Measurements from ENCODE around the gene TOP3A. TPM values are rescaled to one million over a fixed set of nuclear protein-coding genes. Genes with fewer than 3 reads are reported as not detected.

Gene TOP3A
- total RNA-seq, 3 donors from 2014 or later (not counting 1 experiment from before 2014, with no cell fraction given), result 38.1 to 59.7 (median 53.2) TPM

GRCh38 chr17:18318771-18319450 lies 4.1 kb upstream of the TOP3A start:
- ATAC-seq, result no peak
- no peak for TF ChIP-seq CTCF (IDR thresholded peaks at IDR 0.05)
- no peak overlapping the region for H3K4me3 Mint-ChIP-seq
- no peak for DNase-seq
- Histone ChIP-seq H3K4me3 (ENCODE audit: low read length) (no peak overlapping the region), H3K27me3 (ENCODE audit: control insufficient read depth, insufficient read depth, low read length) (no peaks in the 10 kb centered on the region), H3K27ac (ENCODE audit: low read length) (no peak overlapping the region), H3K36me3 (ENCODE audit: control insufficient read depth, insufficient read depth, low read length) (peaks cover 43% of the 10 kb centered on the region), H3K9me3 (ENCODE audit: control insufficient read depth, insufficient read depth, low read length) (no peaks in the 10 kb centered on the region), H3K4me1 (ENCODE audit: control insufficient read depth, insufficient read depth, low read length) (peaks cover 60% of the 10 kb centered on the region)
- H3K27me3 Mint-ChIP-seq (ENCODE audit: low read depth in 2 of 2), result no peaks in the 10 kb centered on the region
- 94% methylated on average over 17 of the region's 18 CpGs for WGBS (ENCODE audit: insufficient coverage)
- H3K4me1 Mint-ChIP-seq, result peaks cover 63 to 71% of the 10 kb centered on the region in 2 donors
- H3K36me3 Mint-ChIP-seq, result no peaks in the 10 kb centered on the region
- no peaks in the 10 kb centered on the region for H3K9me3 Mint-ChIP-seq
- peak overlapping the region; percentile 43 to 52 for H3K27ac Mint-ChIP-seq
- intact Hi-C loops (cut with micrococcal nuclease), result no loop called here

GRCh38 chr17:18318117-18318516 lies 3.3 kb upstream of the TOP3A start:
- H3K4me1 Mint-ChIP-seq, result peaks cover 71 to 79% of the 10 kb centered on the region in 2 donors
- Histone ChIP-seq H3K36me3 (ENCODE audit: control insufficient read depth, insufficient read depth, low read length) (peaks cover 35% of the 10 kb centered on the region), H3K9me3 (ENCODE audit: control insufficient read depth, insufficient read depth, low read length) (no peaks in the 10 kb centered on the region), H3K27ac (ENCODE audit: low read length) (no peak overlapping the region), H3K4me3 (ENCODE audit: low read length) (no peak overlapping the region), H3K27me3 (ENCODE audit: control insufficient read depth, insufficient read depth, low read length) (no peaks in the 10 kb centered on the region), H3K4me1 (ENCODE audit: control insufficient read depth, insufficient read depth, low read length) (peaks cover 64% of the 10 kb centered on the region)
- no peak overlapping the region for H3K4me3 Mint-ChIP-seq
- DNase-seq (no peak), ATAC-seq (no peak)
- no peaks in the 10 kb centered on the region for H3K36me3 Mint-ChIP-seq
- H3K27ac Mint-ChIP-seq, result no peak overlapping the region
- intact Hi-C loops (cut with micrococcal nuclease), result no loop called here
- WGBS (ENCODE audit: insufficient coverage), result 90% methylated on average over 6 of the region's 7 CpGs
- no peaks in the 10 kb centered on the region for H3K9me3 Mint-ChIP-seq
- TF ChIP-seq CTCF (IDR thresholded peaks at IDR 0.05), result no peak
- no peaks in the 10 kb centered on the region for H3K27me3 Mint-ChIP-seq (ENCODE audit: low read depth in 2 of 2)

GRCh38 chr17:18315961-18316360 lies 1.2 kb upstream of the TOP3A start:
- peak overlapping the region; percentile 91 to 99 for H3K27ac Mint-ChIP-seq
- intact Hi-C loops (cut with micrococcal nuclease), result loop anchor here (1.0 to 2.0 kb wide), 2 partner anchors 55 to 91 kb away; partner anchors contain the start of genes LLGL1 and MIEF2
- DNase-seq (no peak), ATAC-seq (no peak)
- H3K4me1 ChIP-seq (ENCODE audit: control insufficient read depth, insufficient read depth, low read length), result peaks cover 64% of the 10 kb centered on the region
- no peaks in the 10 kb centered on the region for H3K27me3 Mint-ChIP-seq (ENCODE audit: low read depth in 2 of 2)
- peaks cover 28% of the 10 kb centered on the region for H3K36me3 ChIP-seq (ENCODE audit: control insufficient read depth, insufficient read depth, low read length)
- no peak for TF ChIP-seq CTCF (IDR thresholded peaks at IDR 0.05)
- peak overlapping the region; percentile 89 for H3K27ac ChIP-seq (ENCODE audit: low read length)
- H3K4me3 ChIP-seq (ENCODE audit: low read length), result peak overlapping the region; percentile 81
- no peaks in the 10 kb centered on the region for H3K27me3 ChIP-seq (ENCODE audit: control insufficient read depth, insufficient read depth, low read length)
- no peaks in the 10 kb centered on the region for H3K9me3 ChIP-seq (ENCODE audit: control insufficient read depth, insufficient read depth, low read length)
- H3K4me3 Mint-ChIP-seq, result peak overlapping the region; percentile 97
- H3K36me3 Mint-ChIP-seq, result no peaks in the 10 kb centered on the region
- H3K4me1 Mint-ChIP-seq, result peaks cover 81 to 83% of the 10 kb centered on the region in 2 donors
- WGBS (ENCODE audit: insufficient coverage), result 77% methylated on average over 11 of the region's 11 CpGs
- H3K9me3 Mint-ChIP-seq, result no peaks in the 10 kb centered on the region

Data from natural killer cell (primary cell).